Measurements from ENCODE around the gene PRRC2C.
"Not testable (repeated sequence)": the region's sequence is repeated elsewhere in the genome, so short reads cannot be mapped to it uniquely, and the experiment has no call there.

The PRRC2C gene

DNA sequence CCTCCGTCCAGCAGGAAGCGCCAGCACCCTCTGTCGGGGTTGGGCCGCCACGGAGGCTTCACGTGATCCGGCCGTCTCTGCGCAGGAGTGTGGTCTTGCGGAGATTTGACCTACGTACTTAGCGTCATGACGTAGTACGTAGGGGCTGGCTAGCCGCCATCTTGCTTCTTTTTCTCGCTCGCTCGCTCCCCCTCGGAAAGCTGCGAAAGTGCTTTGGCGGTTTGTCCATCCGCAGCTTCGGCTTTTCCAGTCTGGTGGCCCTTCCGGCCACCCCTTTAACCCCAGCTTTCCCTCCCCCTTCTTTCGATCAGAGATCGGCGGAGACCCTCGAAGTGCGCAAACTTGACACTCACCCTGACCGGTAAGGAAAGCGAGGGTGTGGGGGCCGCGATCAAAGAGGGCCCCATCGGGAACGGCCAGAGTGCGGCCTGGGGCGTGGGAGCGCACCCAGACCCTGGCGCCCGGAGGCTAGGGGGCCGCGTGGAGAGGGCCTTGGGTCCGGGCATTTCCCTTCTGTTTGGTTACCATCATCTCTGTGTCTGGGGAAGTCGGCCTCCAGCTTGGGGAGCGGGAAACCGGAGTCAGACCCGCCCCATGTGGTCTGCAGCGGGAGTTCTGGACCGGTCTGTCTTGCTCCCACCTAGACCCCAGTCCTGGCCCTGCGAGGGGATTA lies at the start of gene PRRC2C:
PRRC2C (plus strand) TSS at position 156 of the 673 bp plus-strand sequence. CDS start 26,559 bp downstream, outside the sequence.
- in situ Hi-C loops (cut with MboI; ENCODE audit: low sequenced_read_pairs), result no loop called here

DNA sequence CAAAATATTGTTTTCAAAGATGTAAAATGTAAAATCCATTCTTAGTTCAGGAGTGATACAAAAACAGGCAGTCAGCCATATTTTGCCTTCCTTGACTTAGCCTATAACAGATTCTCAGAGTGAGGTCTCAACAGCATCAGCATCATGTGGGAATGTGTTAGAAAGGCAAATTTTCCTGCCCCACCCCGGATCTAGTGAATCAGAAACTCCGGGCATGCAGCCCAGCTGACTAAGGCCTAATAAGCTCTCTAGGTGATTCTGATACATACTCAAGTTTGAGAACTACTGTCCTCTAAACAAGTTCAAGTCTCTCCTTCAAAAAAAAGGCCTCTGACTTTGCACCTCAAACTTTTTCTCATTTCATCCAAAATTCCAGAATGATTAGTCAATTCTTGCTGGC lies 46.9 kb upstream of the PRRC2C start:
- in situ Hi-C loops (cut with MboI; ENCODE audit: low sequenced_read_pairs), result no loop called here

DNA sequence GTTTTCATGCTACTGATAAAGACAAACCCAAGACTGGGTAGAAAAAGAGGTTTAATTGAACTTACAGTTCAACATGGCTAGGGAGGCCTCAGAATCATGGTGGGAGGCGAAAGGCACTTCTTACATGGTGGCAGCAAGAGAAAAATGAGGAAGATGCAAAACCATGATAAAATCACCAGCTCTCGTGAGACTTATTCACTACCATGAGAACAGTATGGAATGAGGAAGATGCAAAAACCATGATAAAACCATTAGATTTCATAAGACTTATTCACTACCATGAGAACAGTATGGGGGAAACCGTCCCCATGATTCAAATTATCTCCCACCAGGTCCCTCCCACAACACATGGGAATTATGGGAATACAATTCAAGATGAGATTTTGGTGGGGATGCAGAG lies 45.1 kb upstream of the PRRC2C start:
- in situ Hi-C loops (cut with MboI; ENCODE audit: low sequenced_read_pairs), result not testable (repeated sequence)

DNA sequence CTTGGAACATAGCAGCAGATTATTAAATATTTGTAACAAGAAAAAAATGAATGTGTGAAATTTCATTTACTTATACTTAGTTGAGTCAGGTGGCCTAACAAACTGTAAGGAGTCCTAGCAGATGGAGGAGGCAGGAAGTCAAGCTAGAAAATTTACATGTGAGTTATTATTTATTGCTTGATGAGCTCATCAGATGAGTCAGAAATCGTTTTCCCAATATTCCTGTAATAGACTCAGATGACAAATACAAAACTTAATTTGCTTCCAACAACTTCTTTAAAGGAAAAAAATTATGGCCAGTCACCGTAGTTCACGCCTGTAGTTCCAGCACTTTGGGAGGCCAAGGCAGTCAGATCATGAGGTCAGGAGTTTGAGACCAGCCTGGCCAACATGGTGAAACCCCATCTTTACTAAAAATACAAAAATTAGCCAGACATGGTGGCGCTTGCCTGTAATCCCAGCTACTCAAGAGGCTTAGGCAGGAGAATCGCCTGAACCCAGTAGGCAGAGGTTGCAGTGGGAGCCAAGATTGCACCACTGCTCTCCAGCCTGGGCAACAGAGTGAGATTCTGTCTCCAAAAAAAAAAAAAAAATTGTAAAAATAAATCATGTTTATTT lies 43.9 kb upstream of the PRRC2C start:
- in situ Hi-C loops (cut with MboI; ENCODE audit: low sequenced_read_pairs), result not testable (repeated sequence)

DNA sequence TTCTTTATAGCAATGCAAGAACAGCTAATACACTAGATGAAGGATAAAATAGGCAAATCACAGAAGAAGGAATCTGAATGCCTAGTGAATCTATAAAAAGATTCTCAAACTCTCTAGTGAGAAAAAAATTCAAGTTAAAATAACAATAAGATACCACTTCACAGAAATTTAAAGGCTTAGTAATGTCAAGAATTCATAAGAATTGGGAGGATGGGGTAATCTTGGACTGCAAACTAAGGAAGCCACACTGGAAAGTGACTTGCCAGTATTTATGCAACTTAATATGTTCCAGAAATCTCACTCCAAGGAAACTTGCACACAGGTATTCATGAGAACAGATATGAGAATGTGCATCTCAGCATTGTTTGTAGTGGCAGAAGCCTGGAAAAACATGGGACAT lies 38.9 kb upstream of the PRRC2C start:
- in situ Hi-C loops (cut with MboI; ENCODE audit: low sequenced_read_pairs), result no loop called here

DNA sequence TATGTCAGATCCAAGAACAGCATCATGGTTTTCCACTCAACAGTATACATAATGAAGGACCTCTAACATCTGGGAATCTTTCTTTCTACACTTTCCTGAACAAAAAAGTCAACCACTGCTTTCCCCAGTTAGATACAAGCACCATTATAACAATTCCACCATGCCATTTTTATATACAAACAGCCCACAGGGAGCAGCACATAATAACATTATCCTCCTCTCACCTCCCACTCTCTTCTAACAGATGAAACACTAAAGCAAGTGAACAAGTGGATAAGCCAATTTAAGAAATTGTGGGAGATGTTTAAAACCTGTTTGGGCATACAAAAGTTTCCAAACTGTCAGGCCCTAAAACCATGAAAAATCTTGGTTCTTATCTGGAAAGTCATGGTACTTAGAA lies 29.4 kb upstream of the PRRC2C start:
- in situ Hi-C loops (cut with MboI; ENCODE audit: low sequenced_read_pairs), result no loop called here

DNA sequence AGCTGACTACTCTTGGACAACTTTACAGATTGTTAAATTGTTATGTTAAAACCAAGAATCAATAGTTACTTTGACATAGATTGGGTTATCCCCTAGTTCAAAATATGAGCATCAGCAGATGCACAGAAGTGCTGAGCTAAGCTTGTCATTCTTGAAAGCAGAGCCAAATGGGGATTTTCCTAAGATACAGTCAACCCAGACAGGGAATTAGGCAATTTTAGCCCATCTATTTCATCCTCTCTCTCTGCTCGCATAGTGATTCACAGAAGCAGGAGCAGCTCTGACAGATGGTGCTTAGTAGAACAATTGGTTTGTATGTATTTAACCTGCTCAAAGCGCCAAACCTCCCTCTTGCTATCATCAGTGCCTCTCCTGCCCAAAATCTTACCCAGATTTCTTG lies 27.9 kb upstream of the PRRC2C start:
- in situ Hi-C loops (cut with MboI; ENCODE audit: low sequenced_read_pairs), result no loop called here

DNA sequence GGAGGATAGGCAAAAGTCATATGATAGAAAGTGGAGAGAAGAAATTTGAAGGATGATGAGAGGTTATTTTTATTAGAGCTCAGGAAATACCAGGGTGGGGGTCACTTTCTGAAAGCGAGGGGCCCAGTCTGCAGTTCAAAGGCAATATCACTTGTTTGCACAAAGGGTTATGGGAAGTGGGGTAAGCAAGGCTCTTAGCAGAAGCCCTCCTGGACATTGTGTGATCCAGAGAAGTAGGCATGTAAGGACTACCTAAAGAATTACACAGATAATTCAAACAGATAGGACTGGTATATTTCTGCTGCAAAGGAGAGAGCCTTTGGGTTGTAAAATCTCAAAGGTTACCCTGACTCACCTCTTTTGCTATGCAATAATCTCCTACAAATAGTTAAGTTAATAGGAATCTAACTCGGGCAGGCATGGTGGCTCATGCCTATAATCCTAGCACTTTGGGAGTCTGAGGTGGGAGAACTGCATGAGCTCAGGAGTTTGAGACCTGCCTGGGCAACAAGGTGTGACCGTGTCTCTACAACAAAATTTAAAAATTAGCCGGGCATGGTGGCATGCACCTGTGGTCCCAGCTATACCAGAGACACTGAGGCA lies 25.2 kb upstream of the PRRC2C start:
- in situ Hi-C loops (cut with MboI; ENCODE audit: low sequenced_read_pairs), result no loop called here

DNA sequence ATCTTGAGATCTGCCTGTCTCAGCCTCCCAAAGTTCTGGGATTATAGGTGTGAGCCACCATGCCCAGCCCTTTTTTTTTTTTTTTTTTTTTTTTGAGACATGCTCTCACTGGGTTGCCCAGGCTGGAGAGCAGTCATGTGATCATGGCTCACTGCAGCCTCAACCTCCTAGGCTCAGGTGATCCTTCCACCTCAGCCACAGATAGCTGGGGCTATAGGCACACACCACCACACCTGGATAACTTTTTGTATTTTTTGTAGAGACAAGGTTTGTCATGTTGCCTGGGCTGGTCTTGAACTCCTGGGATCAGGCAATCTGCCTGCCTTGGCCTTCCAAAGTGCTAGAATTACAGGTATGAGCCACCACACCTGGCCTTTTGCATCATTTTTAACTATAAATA lies 17.7 kb upstream of the PRRC2C start:
- in situ Hi-C loops (cut with MboI; ENCODE audit: low sequenced_read_pairs), result no loop called here

DNA sequence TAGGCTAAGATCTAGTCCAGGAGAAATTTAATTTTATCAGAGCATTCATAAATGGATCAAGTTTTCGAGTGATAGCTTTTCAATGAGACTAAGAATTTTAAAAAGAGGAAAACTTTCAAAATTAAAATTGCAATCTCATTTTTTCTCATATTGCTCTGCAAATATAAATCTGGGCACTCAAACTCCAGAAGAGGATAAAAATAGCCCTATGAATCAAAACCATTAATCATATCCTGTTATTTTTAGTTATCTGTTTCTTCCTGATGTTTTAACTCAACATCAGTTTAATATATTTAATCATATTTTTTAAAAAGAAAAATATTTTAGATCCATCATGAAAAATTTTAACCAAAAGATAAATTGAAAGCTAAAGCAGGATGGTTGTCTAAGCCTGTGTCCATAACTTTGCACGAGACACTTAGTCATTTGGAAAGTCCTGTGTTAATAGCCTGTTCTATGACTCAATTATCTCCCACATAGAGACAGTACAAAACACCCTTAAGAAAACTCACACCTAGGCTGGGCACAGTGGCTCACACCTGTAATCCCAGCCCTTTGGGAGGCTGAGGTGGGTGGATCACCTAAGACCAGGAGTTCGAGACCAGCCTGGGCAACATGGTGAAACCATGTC lies 17.1 kb upstream of the PRRC2C start:
- in situ Hi-C loops (cut with MboI; ENCODE audit: low sequenced_read_pairs), result no loop called here

DNA sequence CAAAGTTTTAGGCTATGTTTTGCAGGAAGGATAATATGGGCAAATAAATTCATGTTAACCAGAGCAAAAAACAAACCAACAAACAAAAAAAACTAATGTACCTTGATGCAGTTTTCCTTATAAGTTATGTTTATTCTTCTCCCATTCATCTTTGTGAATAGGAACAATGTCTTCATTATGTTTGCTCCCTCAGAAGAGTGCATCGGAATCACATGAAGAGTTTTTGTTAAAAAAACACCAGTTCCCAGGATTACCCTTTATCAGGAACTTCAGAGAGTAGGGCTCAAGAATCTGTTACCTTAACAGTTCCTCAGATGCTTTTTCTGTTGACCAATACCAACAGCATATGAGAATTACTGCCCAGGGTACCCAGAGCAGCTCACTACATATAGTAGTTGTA lies 14.6 kb upstream of the PRRC2C start:
- in situ Hi-C loops (cut with MboI; ENCODE audit: low sequenced_read_pairs), result no loop called here

DNA sequence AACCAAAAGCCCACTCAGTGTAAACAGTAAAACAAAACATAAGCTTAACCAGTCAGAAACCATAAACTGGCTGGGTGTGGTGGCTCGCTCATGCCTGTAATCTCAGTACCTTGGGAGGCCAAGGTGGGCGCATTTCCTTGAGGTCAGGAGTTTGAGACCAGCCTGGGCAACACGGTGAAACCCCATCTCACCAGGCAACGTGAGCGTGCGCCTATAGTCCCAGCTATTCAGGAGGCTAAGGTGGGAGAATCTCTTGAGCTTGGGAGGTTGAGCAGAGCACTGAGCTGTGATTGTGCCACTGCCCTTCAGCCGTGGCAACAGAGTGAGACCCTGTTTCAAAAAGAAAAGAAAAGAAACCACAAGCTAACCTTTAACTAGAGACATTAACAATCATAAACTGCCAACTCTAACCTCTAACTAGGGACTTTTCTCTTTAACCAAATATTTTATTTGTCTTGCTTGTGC lies 13.1 kb upstream of the PRRC2C start:
- in situ Hi-C loops (cut with MboI; ENCODE audit: low sequenced_read_pairs), result no loop called here

DNA sequence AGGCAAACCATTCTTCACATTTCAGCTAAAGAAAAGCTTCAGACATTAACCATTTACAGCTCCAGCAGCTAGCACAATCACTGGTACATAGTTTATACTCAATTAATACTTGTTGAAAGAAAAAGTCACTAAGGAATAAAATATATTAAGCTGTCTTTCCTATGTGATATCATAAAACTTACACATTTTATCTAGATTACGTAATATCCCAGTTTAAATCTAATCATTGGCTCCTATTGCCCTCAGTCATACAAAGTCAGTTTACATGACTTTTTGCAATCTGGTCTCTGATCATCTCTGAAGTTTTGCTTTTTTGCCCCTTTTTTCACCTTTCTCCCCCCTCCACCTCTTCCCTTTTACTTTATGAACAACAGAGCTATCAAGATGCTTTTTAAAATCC lies 8.5 kb upstream of the PRRC2C start:
- in situ Hi-C loops (cut with MboI; ENCODE audit: low sequenced_read_pairs), result no loop called here

DNA sequence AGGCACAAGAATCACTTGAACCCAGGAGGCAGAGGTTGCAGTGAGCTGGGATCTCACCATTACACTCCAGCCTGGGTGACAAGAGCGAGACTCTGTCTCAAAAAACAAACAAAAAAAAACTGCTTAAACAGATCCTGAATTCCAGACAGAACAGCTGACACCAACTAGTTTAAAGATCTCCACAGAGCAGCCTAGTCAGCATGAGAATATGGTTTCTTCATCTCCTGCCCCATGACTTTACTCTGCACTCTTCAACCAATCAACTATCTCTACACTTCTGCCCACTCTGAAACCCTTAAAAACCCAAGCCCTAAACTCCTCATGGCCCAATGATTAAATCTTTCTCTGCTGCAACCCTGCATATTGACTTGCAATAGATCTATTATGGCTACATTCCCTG lies 7.5 kb upstream of the PRRC2C start:
- in situ Hi-C loops (cut with MboI; ENCODE audit: low sequenced_read_pairs), result no loop called here

DNA sequence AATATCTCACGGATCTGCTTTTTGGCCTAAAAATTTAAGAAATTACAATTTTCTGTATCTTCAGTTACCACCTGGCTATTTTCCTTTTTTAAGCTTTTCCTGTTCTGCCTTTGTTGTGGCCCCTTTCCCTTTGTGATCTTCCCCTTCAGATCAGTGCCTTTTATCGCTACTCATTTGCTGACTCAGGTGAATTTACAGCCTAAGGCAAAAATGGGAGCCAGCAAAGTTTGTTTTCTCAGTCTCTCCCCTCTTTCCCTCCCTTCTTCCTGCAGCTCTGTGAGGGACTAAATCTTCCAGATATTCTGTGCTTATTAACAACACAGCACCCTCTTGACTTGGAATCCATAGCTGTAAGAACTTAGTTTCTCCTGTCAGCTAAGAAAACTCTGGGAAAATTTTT lies 5.3 kb upstream of the PRRC2C start:
- in situ Hi-C loops (cut with MboI; ENCODE audit: low sequenced_read_pairs), result no loop called here

DNA sequence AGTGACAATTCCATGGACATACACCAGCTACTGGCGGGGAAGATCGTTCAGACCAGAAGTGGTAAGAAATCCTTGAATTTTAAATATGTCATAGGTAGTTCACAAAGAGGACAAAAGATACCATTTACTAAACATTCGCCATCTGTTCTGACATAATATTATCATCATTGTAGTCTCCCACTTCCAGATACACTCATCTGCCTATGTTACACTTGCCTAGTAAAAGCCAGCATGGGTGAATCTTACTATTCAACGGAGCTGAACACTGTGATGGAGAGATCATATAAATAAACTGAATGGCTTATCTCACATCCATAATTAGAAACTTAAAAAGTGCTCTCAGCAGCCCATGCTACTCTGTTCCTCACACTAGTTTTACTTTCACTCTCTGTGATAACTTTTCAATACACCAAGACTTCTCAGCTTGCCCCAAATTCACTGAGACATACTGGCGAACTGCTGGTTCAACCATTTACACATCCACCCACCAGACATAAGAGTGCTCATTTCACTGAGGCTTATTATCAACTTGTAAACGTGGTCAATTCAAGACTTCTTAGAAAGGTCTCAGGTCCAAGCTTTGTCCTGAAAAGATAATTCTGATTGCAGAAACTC lies 463 bp upstream of the PRRC2C start:
- in situ Hi-C loops (cut with MboI; ENCODE audit: low sequenced_read_pairs), result no loop called here

DNA sequence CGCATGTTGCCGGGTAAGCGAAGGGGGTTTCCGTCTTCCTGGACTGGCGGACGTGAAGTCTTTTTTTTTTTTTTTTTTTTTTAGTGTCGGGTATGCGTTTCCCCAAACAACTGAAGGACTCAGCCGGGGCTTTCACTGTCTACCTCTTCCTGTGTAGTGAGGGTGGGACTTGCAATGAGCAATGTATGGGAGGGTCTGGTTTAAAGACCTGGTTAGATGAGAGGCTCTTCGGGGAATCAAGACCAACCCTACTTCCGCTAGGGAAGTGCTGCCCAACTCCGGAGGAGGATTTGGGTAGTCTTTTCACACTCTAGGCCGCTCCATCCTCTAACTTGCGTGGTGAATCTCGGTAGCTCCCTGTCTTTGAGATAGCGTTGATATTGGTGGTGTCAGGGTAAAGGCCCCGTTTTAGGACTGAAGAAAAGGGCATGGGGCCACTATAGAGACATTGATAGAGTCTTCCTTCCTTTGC lies 754 bp downstream of the PRRC2C start:
- in situ Hi-C loops (cut with MboI; ENCODE audit: low sequenced_read_pairs), result no loop called here

DNA sequence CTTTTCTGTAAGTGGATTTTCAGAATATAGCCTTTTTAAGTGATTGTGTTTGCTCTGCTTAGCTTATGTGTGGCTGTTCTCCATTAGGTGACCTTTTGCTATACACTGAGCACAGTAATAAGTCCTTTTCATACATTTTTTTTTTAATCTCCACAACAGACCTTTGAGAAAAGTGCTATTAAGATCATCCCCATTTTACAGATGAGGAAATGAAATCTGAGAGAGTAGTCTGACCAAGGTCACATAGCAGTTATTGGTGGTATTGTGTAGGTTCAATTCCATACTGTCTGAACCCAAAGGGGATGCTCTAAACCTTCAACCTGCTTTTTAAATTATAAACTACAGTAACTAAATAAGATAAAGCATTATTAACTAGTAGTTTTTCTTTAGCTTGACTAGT lies 1.7 kb downstream of the PRRC2C start:
- in situ Hi-C loops (cut with MboI; ENCODE audit: low sequenced_read_pairs), result no loop called here

DNA sequence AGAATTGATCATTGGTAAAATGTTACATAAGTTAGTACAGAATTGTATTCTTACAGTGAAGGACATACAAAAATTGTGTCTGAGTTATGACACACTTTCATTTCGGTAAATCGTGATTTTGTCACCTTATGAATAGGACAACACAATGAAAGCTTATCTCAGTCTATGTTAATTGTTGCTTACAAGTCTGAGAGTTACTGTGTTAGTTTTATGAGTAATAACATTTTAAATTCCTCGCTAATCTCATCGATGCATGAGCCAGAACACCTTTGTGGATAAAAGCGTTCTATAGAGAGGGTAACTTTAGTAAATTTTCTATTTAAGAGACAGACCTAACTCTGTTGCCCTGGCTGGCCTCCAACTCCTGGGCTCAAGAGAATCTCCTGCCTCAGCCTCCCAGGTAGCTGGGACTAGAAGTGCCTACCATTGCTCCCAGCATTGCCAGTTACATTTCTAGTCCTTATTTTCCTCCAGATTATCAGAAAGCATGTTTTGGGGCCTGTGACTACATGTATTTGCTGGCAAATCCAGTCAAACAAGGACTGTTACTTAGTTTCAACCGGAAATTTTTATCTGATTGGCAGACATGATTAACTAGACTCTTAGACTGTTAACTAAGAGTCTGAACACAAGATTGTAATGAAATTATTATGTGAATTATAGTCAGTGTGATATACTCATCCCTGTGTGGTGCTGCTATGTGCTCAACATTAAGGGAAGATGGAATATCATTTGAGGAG lies 3.0 kb downstream of the PRRC2C start:
- in situ Hi-C loops (cut with MboI; ENCODE audit: low sequenced_read_pairs), result no loop called here

DNA sequence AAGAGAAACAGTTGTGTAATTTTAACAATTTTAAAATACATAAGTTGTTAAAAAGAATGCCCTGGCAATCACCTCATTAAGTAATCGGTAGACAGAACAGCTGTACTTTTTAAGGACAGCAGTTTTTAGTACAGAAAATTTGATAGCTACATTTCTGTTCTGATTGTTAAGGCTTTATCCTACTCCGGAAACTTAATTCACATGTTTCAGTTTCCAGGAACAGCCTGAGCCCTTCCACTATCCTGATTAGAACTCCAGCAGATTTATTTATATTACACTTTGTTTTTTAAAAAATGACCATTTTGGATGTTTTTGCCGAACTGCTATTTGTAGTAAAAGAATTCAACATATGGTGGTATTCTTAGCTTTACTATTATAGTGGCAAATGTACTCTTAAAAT lies 8.7 kb downstream of the PRRC2C start:
- in situ Hi-C loops (cut with MboI; ENCODE audit: low sequenced_read_pairs), result no loop called here

DNA sequence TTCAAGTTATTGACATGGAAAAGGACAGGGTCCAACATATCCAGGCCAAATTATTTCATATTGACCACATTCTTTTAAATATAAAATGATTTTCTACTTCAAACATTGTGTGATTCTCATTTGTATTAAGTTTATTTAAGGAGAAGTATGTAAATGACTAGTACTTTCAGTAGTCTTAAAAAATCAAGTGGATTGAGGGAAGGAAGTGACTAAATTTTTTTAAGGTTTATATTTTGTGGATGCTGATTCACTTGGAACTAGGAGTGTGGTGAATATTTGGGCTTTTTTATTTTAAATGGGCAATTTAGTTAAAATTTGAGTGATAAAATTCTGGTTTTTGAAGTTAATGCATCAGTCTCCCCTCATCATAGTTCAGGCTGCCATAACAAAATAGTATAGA lies 10.1 kb downstream of the PRRC2C start:
- in situ Hi-C loops (cut with MboI; ENCODE audit: low sequenced_read_pairs), result no loop called here

Measured in hTERT RPE-1 (cell line).